HG03139 (cell line): ENCODE results near the gene SORCS1.
"Not testable (repeated sequence)": the region's sequence is repeated elsewhere in the genome, so short reads cannot be mapped to it uniquely, and the experiment has no call there.

ENCODE experiments used
- ATAC-seq: cut with Tn5 transposase; IDR thresholded peaks from one replicate; pipeline ENCODE4 v1.9.1; 2021; ENCODE audit not compliant: unreplicated experiment

The SORCS1 gene

GRCh38 chr10:107054469-107055156, 109.9 kb downstream of the SORCS1 start:
- ATAC-seq = no peak

GRCh38 chr10:107051769-107052168, 112.7 kb downstream of the SORCS1 start:
- no peak for ATAC-seq

GRCh38 chr10:107043461-107043860, 121.0 kb downstream of the SORCS1 start:
- ATAC-seq = no peak

GRCh38 chr10:107037192-107038122, 127.0 kb downstream of the SORCS1 start:
- ATAC-seq = no peak

- ATAC-seq = no peak
Measured at GRCh38 chr10:107033799-107034422, 130.6 kb downstream of the SORCS1 start.

GRCh38 chr10:107032700-107033401, 131.7 kb downstream of the SORCS1 start:
- ATAC-seq = no peak

- no peak for ATAC-seq
Measured at GRCh38 chr10:107031931-107032699, 132.4 kb downstream of the SORCS1 start.

GRCh38 chr10:107028236-107028635, 136.3 kb downstream of the SORCS1 start:
- no peak for ATAC-seq

- ATAC-seq = no peak
Measured at GRCh38 chr10:107025676-107026075, 138.8 kb downstream of the SORCS1 start.

GRCh38 chr10:107024033-107024432, 140.5 kb downstream of the SORCS1 start:
- ATAC-seq = not testable (repeated sequence)

- no peak for ATAC-seq
Measured at GRCh38 chr10:107022600-107023354, 141.7 kb downstream of the SORCS1 start.

GRCh38 chr10:107019154-107019553, 145.4 kb downstream of the SORCS1 start:
- no peak for ATAC-seq

- no peak for ATAC-seq
Measured at GRCh38 chr10:107013258-107014006, 151.1 kb downstream of the SORCS1 start.

GRCh38 chr10:107011992-107012391, 152.5 kb downstream of the SORCS1 start:
- no peak for ATAC-seq

GRCh38 chr10:107011105-107011504, 153.4 kb downstream of the SORCS1 start:
- no peak for ATAC-seq

GRCh38 chr10:107010531-107010930, 154.0 kb downstream of the SORCS1 start:
- ATAC-seq = no peak

GRCh38 chr10:107004362-107004761, 160.1 kb downstream of the SORCS1 start:
- no peak for ATAC-seq

GRCh38 chr10:107002068-107002467, 162.4 kb downstream of the SORCS1 start:
- ATAC-seq = no peak
